ENCODE data around the gene TMEM135.
A peak's percentile ranks its signal among the peaks of the same experiment; 100 is the strongest.
"Not testable (repeated sequence)": the region's sequence is repeated elsewhere in the genome, so short reads cannot be mapped to it uniquely, and the experiment has no call there.

The TMEM135 gene

GRCh38 chr11:87037450-87038234, at the start of gene TMEM135:
Gene TMEM135 (plus strand): TSS chr11:87037934. CDS start chr11:87038046, 112 bp downstream.
- Histone ChIP-seq H3K4me1 (peaks cover 23 to 39% (median 33%) of the 10 kb centered on the region in 10 experiments), H3K9me3 (replicated peaks in 1 of 11) (peaks cover 0 to 18% (median 10%) of the 10 kb centered on the region in 11 experiments; a peak in 17 of 22 replicates), H3K27me3 (no peaks in the 10 kb centered on the region), H4K20me1 (peaks cover 0 to 33% (median 0%) of the 10 kb centered on the region in 11 experiments; a peak in 6 of 22 replicates), H3K27ac (peak within 1 kb of the TSS; percentile 82 to 92 (median 86)), H3K36me3 (peaks cover 4 to 24% (median 19%) of the 10 kb centered on the region in 11 experiments; a peak in 21 of 22 replicates), H3K4me2 (peak within 1 kb of the TSS; percentile 85 to 98 (median 94)), H3K4me3 (peak within 1 kb of the TSS; percentile 76 to 91 (median 84)), H3K9ac (peak within 1 kb of the TSS; percentile 83 to 92 (median 88))
- no peak for TF ChIP-seq Cebpa-rat (IDR thresholded peaks at IDR 0.05)

GRCh38 chr11:86988351-86988881, 49.3 kb upstream of the TMEM135 start:
- no peak for TF ChIP-seq Cebpa-rat (IDR thresholded peaks at IDR 0.05)
- Histone ChIP-seq H4K20me1 (no peaks in the 10 kb centered on the region), H3K9ac (no peak overlapping the region), H3K9me3 (replicated peaks in 1 of 11) (no peaks in the 10 kb centered on the region), H3K36me3 (no peaks in the 10 kb centered on the region), H3K27me3 (no peaks in the 10 kb centered on the region), H3K4me2 (no peak overlapping the region), H3K27ac (no peak overlapping the region), H3K4me1 (peaks cover 0 to 5% (median 0%) of the 10 kb centered on the region in 10 experiments; a peak in 1 of 20 replicates), H3K4me3 (no peak overlapping the region)

- no peak overlapping the region for H3K4me3 ChIP-seq
- H3K36me3 ChIP-seq, result no peaks in the 10 kb centered on the region
- no peaks in the 10 kb centered on the region for H3K9me3 ChIP-seq (replicated peaks in 1 of 11)
- no peak overlapping the region for H3K27ac ChIP-seq
- no peaks in the 10 kb centered on the region for H4K20me1 ChIP-seq
- no peak overlapping the region for H3K9ac ChIP-seq
- no peak overlapping the region for H3K4me2 ChIP-seq
- H3K27me3 ChIP-seq, result no peaks in the 10 kb centered on the region
- no peak for TF ChIP-seq Cebpa-rat (IDR thresholded peaks at IDR 0.05)
- peaks cover 0 to 5% (median 0%) of the 10 kb centered on the region in 10 experiments; a peak in 1 of 20 replicates for H3K4me1 ChIP-seq
Measured at GRCh38 chr11:86990031-86990430, 47.7 kb upstream of the TMEM135 start.

- TF ChIP-seq Cebpa-rat (IDR thresholded peaks at IDR 0.05), result no peak
- no peaks in the 10 kb centered on the region for H3K9me3 ChIP-seq (replicated peaks in 1 of 11)
- no peaks in the 10 kb centered on the region for H3K36me3 ChIP-seq
- H3K4me2 ChIP-seq, result no peak overlapping the region
- no peak overlapping the region for H3K4me3 ChIP-seq
- no peaks in the 10 kb centered on the region for H3K27me3 ChIP-seq
- no peak overlapping the region for H3K27ac ChIP-seq
- no peaks in the 10 kb centered on the region for H4K20me1 ChIP-seq
- H3K9ac ChIP-seq, result no peak overlapping the region
- H3K4me1 ChIP-seq, result peaks cover 0 to 5% (median 0%) of the 10 kb centered on the region in 10 experiments; a peak in 1 of 20 replicates
Measured at GRCh38 chr11:86990515-86990914, 47.2 kb upstream of the TMEM135 start.

GRCh38 chr11:86991341-86991740, 46.4 kb upstream of the TMEM135 start:
- no peaks in the 10 kb centered on the region for H3K27me3 ChIP-seq
- H3K4me2 ChIP-seq, result no peak overlapping the region
- H3K36me3 ChIP-seq, result no peaks in the 10 kb centered on the region
- no peak for TF ChIP-seq Cebpa-rat (IDR thresholded peaks at IDR 0.05)
- H3K27ac ChIP-seq, result no peak overlapping the region
- no peaks in the 10 kb centered on the region for H4K20me1 ChIP-seq
- no peak overlapping the region for H3K4me3 ChIP-seq
- H3K9me3 ChIP-seq (replicated peaks in 1 of 11), result no peaks in the 10 kb centered on the region
- H3K9ac ChIP-seq, result no peak overlapping the region
- H3K4me1 ChIP-seq, result peaks cover 0 to 5% (median 0%) of the 10 kb centered on the region in 10 experiments; a peak in 1 of 20 replicates

- H3K36me3 ChIP-seq; H3K4me1 ChIP-seq; H3K4me2 ChIP-seq; H3K27me3 ChIP-seq; H3K9ac ChIP-seq; H3K27ac ChIP-seq; H3K9me3 ChIP-seq (replicated peaks in 1 of 11); H3K4me3 ChIP-seq; H4K20me1 ChIP-seq: not testable (repeated sequence)
Measured at GRCh38 chr11:86992340-86992739, 45.4 kb upstream of the TMEM135 start.

- TF ChIP-seq Cebpa-rat (IDR thresholded peaks at IDR 0.05), result no peak
- Histone ChIP-seq H3K9ac (no peak overlapping the region), H3K9me3 (replicated peaks in 1 of 11) (no peaks in the 10 kb centered on the region), H3K4me3 (no peak overlapping the region), H3K4me2 (peak overlapping the region in 1 of 11 experiments; percentile 38; a peak in 1 of 22 replicates), H3K27me3 (no peaks in the 10 kb centered on the region), H4K20me1 (no peaks in the 10 kb centered on the region), H3K4me1 (peaks cover 0 to 5% (median 0%) of the 10 kb centered on the region in 10 experiments; a peak in 1 of 20 replicates), H3K27ac (no peak overlapping the region), H3K36me3 (no peaks in the 10 kb centered on the region)
Measured at GRCh38 chr11:86993031-86993430, 44.7 kb upstream of the TMEM135 start.

GRCh38 chr11:86996953-86997570, 40.7 kb upstream of the TMEM135 start:
- H3K9me3 ChIP-seq (replicated peaks in 1 of 11), result no peaks in the 10 kb centered on the region
- no peaks in the 10 kb centered on the region for H3K27me3 ChIP-seq
- H3K9ac ChIP-seq, result no peak overlapping the region
- H3K4me1 ChIP-seq, result peaks cover 0 to 7% (median 0%) of the 10 kb centered on the region in 10 experiments; a peak in 2 of 20 replicates
- no peak overlapping the region for H3K4me2 ChIP-seq
- no peaks in the 10 kb centered on the region for H3K36me3 ChIP-seq
- H4K20me1 ChIP-seq, result no peaks in the 10 kb centered on the region
- TF ChIP-seq Cebpa-rat (IDR thresholded peaks at IDR 0.05), result no peak
- no peak overlapping the region for H3K4me3 ChIP-seq
- no peak overlapping the region for H3K27ac ChIP-seq

GRCh38 chr11:86999388-86999787, 38.3 kb upstream of the TMEM135 start:
- TF ChIP-seq Cebpa-rat (IDR thresholded peaks at IDR 0.05), result no peak
- Histone ChIP-seq H3K4me2 (no peak overlapping the region; a peak in 1 of 22 replicates), H4K20me1 (no peaks in the 10 kb centered on the region), H3K36me3 (no peaks in the 10 kb centered on the region), H3K4me3 (no peak overlapping the region), H3K4me1 (peaks cover 0 to 7% (median 0%) of the 10 kb centered on the region in 10 experiments; a peak in 2 of 20 replicates), H3K27ac (no peak overlapping the region), H3K9ac (no peak overlapping the region), H3K27me3 (no peaks in the 10 kb centered on the region), H3K9me3 (replicated peaks in 1 of 11) (no peaks in the 10 kb centered on the region)

Measured in BLaER1 treated with 17β-estradiol and CSF1 and Interleukin-3, amounts not matched to agents 10 nM and 100 nM (cell line).